ENCODE measurements around the gene ADSL.
A peak's percentile ranks its signal among the peaks of the same experiment; 100 is the strongest.

The ADSL gene

GRCh38 chr22:40434106-40434505, 87.8 kb downstream of the ADSL start:
- TF ChIP-seq CTCF (IDR thresholded peaks at IDR 0.05; ENCODE audit: low read depth, low read length) = no peak
- Histone ChIP-seq H3K36me3 (peaks cover 29% of the 10 kb centered on the region), H3K27ac (no peak overlapping the region), H3K4me3 (ENCODE audit: low read depth, low read length) (no peak overlapping the region), H3K9me3 (ENCODE audit: severe bottlenecking) (no peaks in the 10 kb centered on the region), H3K27me3 (ENCODE audit: insufficient read depth, low read depth, severe bottlenecking) (no peaks in the 10 kb centered on the region)
- DNase-seq = no peak

- TF ChIP-seq CTCF (IDR thresholded peaks at IDR 0.05; ENCODE audit: low read depth, low read length) = no peak
- no peak overlapping the region for H3K4me3 ChIP-seq (ENCODE audit: low read depth, low read length)
- no peak for DNase-seq
- H3K9me3 ChIP-seq (ENCODE audit: severe bottlenecking) = no peaks in the 10 kb centered on the region
- peaks cover 23% of the 10 kb centered on the region for H3K36me3 ChIP-seq
- no peak overlapping the region for H3K27ac ChIP-seq
- H3K27me3 ChIP-seq (ENCODE audit: insufficient read depth, low read depth, severe bottlenecking) = no peaks in the 10 kb centered on the region
Observed at GRCh38 chr22:40434745-40435144, 88.4 kb downstream of the ADSL start.

- H3K36me3 ChIP-seq = peaks cover 10% of the 10 kb centered on the region
- H3K9me3 ChIP-seq (ENCODE audit: severe bottlenecking) = no peaks in the 10 kb centered on the region
- no peaks in the 10 kb centered on the region for H3K27me3 ChIP-seq (ENCODE audit: insufficient read depth, low read depth, severe bottlenecking)
- H3K4me3 ChIP-seq (ENCODE audit: low read depth, low read length) = no peak overlapping the region
- peak; percentile 7; the same call in 1 of the 2 replicates for TF ChIP-seq CTCF (IDR thresholded peaks at IDR 0.05; ENCODE audit: low read depth, low read length)
- no peak overlapping the region for H3K27ac ChIP-seq
- DNase-seq = no peak
Observed at GRCh38 chr22:40436505-40437431, 90.5 kb downstream of the ADSL start.

Data from WERI-Rb-1 (cell line).